ENCODE measurements around the gene ACAD9. TPM values are rescaled to one million over a fixed set of nuclear protein-coding genes. Genes with fewer than 3 reads are reported as not detected.

Gene ACAD9
- total and polyA plus RNA-seq, 2 of the 13 experiments (the other 11 are each of a cell fraction or from before 2014, with no cell fraction given): 15.3 to 38.2 TPM

DNA sequence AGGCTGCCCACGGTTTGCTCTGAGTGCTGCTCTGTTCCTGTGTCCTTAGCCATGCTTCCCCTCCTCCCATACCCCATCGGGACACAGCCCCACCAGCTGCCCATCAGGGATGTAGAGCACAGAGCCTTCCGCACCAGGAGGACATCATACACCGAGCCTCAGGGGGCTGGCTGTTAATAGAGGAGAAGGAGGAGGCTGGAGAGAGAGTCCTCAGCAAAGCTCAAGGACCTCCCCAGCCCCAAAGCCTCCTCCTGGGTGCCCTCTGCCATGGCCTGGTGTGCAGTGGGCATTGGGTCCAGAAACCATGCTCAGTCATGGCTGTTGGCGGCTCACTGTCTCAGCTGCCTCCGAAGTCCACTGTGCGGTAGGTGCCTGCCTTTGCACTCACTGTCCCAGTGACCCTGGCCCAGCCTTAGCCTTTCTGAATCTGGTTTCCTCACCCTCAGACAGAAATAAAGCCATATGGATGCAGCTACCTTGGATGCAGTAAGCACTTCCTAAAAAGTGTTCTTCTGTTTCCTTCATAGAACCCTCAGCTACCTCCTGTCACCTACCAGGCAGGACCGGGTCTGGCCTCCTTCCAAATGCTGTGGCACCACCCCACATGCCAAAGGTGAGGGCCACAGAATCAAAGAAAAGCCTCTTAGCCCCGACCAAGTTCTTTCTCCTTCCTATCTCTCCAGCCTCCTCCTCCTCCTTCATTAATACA is 53.9 kb downstream of the ACAD9 start (continued):
- TF ChIP-seq, protein P1, sequence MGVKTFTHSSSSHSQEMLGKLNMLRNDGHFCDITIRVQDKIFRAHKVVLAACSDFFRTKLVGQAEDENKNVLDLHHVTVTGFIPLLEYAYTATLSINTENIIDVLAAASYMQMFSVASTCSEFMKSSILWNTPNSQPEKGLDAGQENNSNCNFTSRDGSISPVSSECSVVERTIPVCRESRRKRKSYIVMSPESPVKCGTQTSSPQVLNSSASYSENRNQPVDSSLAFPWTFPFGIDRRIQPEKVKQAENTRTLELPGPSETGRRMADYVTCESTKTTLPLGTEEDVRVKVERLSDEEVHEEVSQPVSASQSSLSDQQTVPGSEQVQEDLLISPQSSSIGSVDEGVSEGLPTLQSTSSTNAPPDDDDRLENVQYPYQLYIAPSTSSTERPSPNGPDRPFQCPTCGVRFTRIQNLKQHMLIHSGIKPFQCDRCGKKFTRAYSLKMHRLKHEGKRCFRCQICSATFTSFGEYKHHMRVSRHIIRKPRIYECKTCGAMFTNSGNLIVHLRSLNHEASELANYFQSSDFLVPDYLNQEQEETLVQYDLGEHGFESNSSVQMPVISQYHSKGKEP (CRISPR knock-in tag; IDR thresholded peaks at IDR 0.05): no peak
- TF ChIP-seq ZNF180 (CRISPR knock-in tag; IDR thresholded peaks at IDR 0.05; ENCODE audit: borderline replicate concordance, low read depth) (no peak), ZNF7 (CRISPR knock-in tag; IDR thresholded peaks at IDR 0.05) (no peak), ZNF660 (CRISPR knock-in tag; IDR thresholded peaks at IDR 0.05; ENCODE audit: borderline replicate concordance, low read depth) (no peak), JUND (CRISPR knock-in tag; IDR thresholded peaks at IDR 0.05) (no peak), PAF1 (CRISPR knock-in tag; IDR thresholded peaks at IDR 0.05) (no peak), ZFP91 (CRISPR knock-in tag; IDR thresholded peaks at IDR 0.05; ENCODE audit: borderline replicate concordance) (no peak)

GRCh38 chr3:128933922-128934253 is 54.5 kb downstream of the ACAD9 start:
- no peaks in the 10 kb centered on the region for H3K9me3 ChIP-seq (ENCODE audit: low read length)
- no peak for FAIRE-seq
- H3K4me3 ChIP-seq (replicated peaks in 1 of 3; ENCODE audit: insufficient read depth in 1 of 3, low read depth in 2 of 3, low read length in 3 of 3): no peak overlapping the region
- 0 out of 2 replicates have a peak, but pooled peaks cover 19% of the 10 kb centered on the region for H3K4me1 ChIP-seq (ENCODE audit: insufficient read depth, low read length)
- no peak overlapping the region for H2AFZ ChIP-seq (ENCODE audit: low read length)
- peaks cover 1 to 16% of the 10 kb centered on the region in 2 experiments; a peak in 2 of 5 replicates for H3K27me3 ChIP-seq (ENCODE audit: control insufficient read depth in 1 of 2, insufficient read depth in 2 of 2, low read length in 2 of 2)
- intact Hi-C loops (cut with micrococcal nuclease; ENCODE audit: unreplicated experiment) (no loop called here), in situ Hi-C loops (cut with HindIII; ENCODE audit: extremely low pct_ligation_motif_present, low pct_unique_long_range_greater_than_20kb) (no loop called here)
- ChIA-PET CTCF (ENCODE audit: low intra/inter-chr PET ratio, low total read pairs) (no interaction called here), POLR2A (no interaction called here)
- H4K20me1 ChIP-seq (ENCODE audit: insufficient read depth, low read length): no peaks in the 10 kb centered on the region
- no peaks in the 10 kb centered on the region for H3K79me2 ChIP-seq (ENCODE audit: insufficient read depth, low read length)
- no peaks in the 10 kb centered on the region for H3K36me3 ChIP-seq (replicated peaks in 1 of 2; ENCODE audit: control insufficient read depth in 1 of 2, insufficient read depth in 2 of 2, low read length in 2 of 2)
- BruUV-seq (replicated peaks): no TSS peak
- ATAC-seq: no peak
- H3K27ac ChIP-seq (ENCODE audit: extremely low read length, insufficient read depth, low read length): no peak overlapping the region
- 80% methylated on average over 1 of the region's 2 CpGs for WGBS (ENCODE audit: low lambda C conversion rate)
- H3K4me2 ChIP-seq (ENCODE audit: low read depth, low read length): no peak overlapping the region
- H3K9ac ChIP-seq (ENCODE audit: insufficient read depth, low read depth, low read length): no peak overlapping the region
- DNase-seq (ENCODE audit: low spot score): no peak
- TF ChIP-seq SPEN (CRISPR knock-in tag; IDR thresholded peaks at IDR 0.05; ENCODE audit: low read depth) (no peak), SIX1 (CRISPR knock-in tag; IDR thresholded peaks at IDR 0.05; ENCODE audit: borderline replicate concordance) (no peak), ZNF512B (CRISPR knock-in tag; IDR thresholded peaks at IDR 0.05; ENCODE audit: borderline replicate concordance) (no peak), ZNF792 (CRISPR knock-in tag; IDR thresholded peaks at IDR 0.05) (no peak), ZSCAN29 (CRISPR knock-in tag; conservative IDR thresholded peaks at IDR 0.05) (no peak), RARG (CRISPR knock-in tag; IDR thresholded peaks at IDR 0.05; ENCODE audit: low read depth) (no peak), MYNN (CRISPR knock-in tag; IDR thresholded peaks at IDR 0.05; ENCODE audit: low read depth) (no peak)
- TF ChIP-seq, protein P2, sequence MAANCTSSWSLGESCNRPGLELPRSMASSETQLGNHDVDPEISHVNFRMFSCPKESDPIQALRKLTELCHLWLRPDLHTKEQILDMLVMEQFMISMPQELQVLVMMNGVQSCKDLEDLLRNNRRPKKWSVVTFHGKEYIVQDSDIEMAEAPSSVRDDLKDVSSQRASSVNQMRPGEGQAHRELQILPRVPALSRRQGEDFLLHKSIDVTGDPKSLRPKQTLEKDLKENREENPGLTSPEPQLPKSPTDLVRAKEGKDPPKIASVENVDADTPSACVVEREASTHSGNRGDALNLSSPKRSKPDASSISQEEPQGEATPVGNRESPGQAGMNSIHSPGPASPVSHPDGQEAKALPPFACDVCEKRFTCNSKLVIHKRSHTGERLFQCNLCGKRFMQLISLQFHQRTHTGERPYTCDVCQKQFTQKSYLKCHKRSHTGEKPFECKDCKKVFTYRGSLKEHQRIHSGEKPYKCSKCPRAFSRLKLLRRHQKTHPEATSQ (CRISPR knock-in tag; IDR thresholded peaks at IDR 0.05; ENCODE audit: borderline replicate concordance): no peak

All from HepG2 (cell line).